Prostate gland (tissue), 2 donors: ENCODE results near the gene ZSWIM5. TPM values are rescaled to one million over a fixed set of nuclear protein-coding genes. Genes with fewer than 3 reads are reported as not detected.

Experiments
- DNase-seq: peaks from one replicate; pipeline ENCODE4 v3.0.0-alpha.2; 2019; ENCODE audit warnings: low spot score
- H3K27ac ChIP-seq, 2 donors: fragments of 200-600 bp; sonication (generic); 2 replicates each; pipeline ENCODE4 v1.5.1; 2017 to 2019
- H3K27me3 ChIP-seq: fragments of 200-600 bp; sonication (generic); replicated peaks from 2 replicates; pipeline ENCODE4 v1.5.1; 2019; ENCODE audit not compliant: insufficient read depth
- H3K36me3 ChIP-seq, 2 donors: fragments of 200-600 bp; sonication (generic); 1 replicate in 1 of 2; 2 replicates in 1 of 2; pipeline versions ENCODE4 v1.5.1 to v1.8.1; 2017 to 2019
- H3K4me1 ChIP-seq: fragments of 200-600 bp; sonication (generic); replicated peaks from 2 replicates; pipeline ENCODE4 v1.5.1; 2019
- H3K4me3 ChIP-seq, 2 donors: fragments of 200-600 bp; sonication (generic); 2 replicates each; pipeline ENCODE4 v1.5.1; 2017 to 2019
- H3K9me3 ChIP-seq: fragments of 200-600 bp; sonication (generic); 2 replicates; pipeline ENCODE4 v1.5.1; 2017
- CTCF ChIP-seq, 4 experiments: fragments of 200-600 bp in 2 of 4; fragments of 450-650 bp in 2 of 4; sonication (generic) in 2 of 4; IDR thresholded peaks; 1 replicate in 3 of 4; 2 replicates in 1 of 4; pipeline ENCODE4 v1.5.1; 2016 to 2019; ENCODE audit warnings: antibody characterized with exemption in 4 of 4, mild to moderate bottlenecking in 2 of 4, moderate library complexity in 2 of 4
- POLR2A ChIP-seq: fragments of 450-650 bp; IDR thresholded peaks from one replicate; pipeline ENCODE4 v1.6.1; 2016; ENCODE audit warnings: antibody characterized with exemption, mild to moderate bottlenecking
- POLR2AphosphoS5 ChIP-seq: sonication (generic); formaldehyde crosslinking; IDR thresholded peaks from one replicate; pipeline ENCODE4 v1.6.1; 2017; ENCODE audit warnings: antibody characterized with exemption
- WGBS: methylation state at CpG from one replicate; pipeline ENCODE4 v1.1.5; 2018; 5-methylcytosine and 5-hydroxymethylcytosine counted together
- intact Hi-C: fragments of 100-400 bp; cut with DNase I; formaldehyde crosslinking; loops from one replicate; pipeline ENCODE4 v1.14.2; 2022
- total RNA-seq, 2 donors: library from RNA; depleted of rRNA; stranded (reverse); fragments of >200 nt; gene quantifications; one replicate each; pipeline ENCODE4 v1.1.0, GENCODE V29; 2016

ZSWIM5 gene
- total RNA-seq, 2 donors from 2014 or later, result 7.2 to 18.6 TPM

- intact Hi-C loops, result no loop called here
- Histone ChIP-seq H3K27me3 (no peaks in the 10 kb centered on the region), H3K4me3 (no peak overlapping the region), H3K27ac (no peak overlapping the region), H3K4me1 (peaks cover 4% of the 10 kb centered on the region), H3K9me3 (no peaks in the 10 kb centered on the region), H3K36me3 (peaks cover 0 to 4% of the 10 kb centered on the region in 2 donors)
- TF ChIP-seq CTCF (IDR thresholded peaks at IDR 0.05), result no peak
- TF ChIP-seq POLR2A, result no peak
- TF ChIP-seq POLR2AphosphoS5, result no peak
- WGBS, result 70% methylated on average over 2 of the region's 2 CpGs
- DNase-seq, result no peak
Observed at GRCh38 chr1:45015683-45016082, 190.7 kb downstream of the ZSWIM5 start.

GRCh38 chr1:45014321-45015028 lies 191.9 kb downstream of the ZSWIM5 start:
- intact Hi-C loops, result loop anchor here (5.0 kb wide), 3 partner anchors 177 to 478 kb away; partner anchors contain the start of genes RPS8 and TESK2
- TF ChIP-seq POLR2A, result no peak
- peak; percentile 72 to 91 (median 86) for TF ChIP-seq CTCF (IDR thresholded peaks at IDR 0.05)
- peak; percentile 46 for TF ChIP-seq POLR2AphosphoS5
- DNase-seq, result peak; percentile 76
- Histone ChIP-seq H3K9me3 (no peaks in the 10 kb centered on the region), H3K27ac (no peak overlapping the region), H3K4me1 (peaks cover 13% of the 10 kb centered on the region), H3K27me3 (no peaks in the 10 kb centered on the region), H3K4me3 (no peak overlapping the region), H3K36me3 (peaks cover 0 to 4% of the 10 kb centered on the region in 2 donors)
- 39% methylated on average over 6 of the region's 6 CpGs for WGBS

- Histone ChIP-seq H3K27ac (no peak overlapping the region), H3K4me1 (peaks cover 16% of the 10 kb centered on the region), H3K36me3 (peaks cover 0 to 4% of the 10 kb centered on the region in 2 donors), H3K9me3 (no peaks in the 10 kb centered on the region), H3K4me3 (no peak overlapping the region), H3K27me3 (no peaks in the 10 kb centered on the region)
- DNase-seq, result no peak
- WGBS, result 79% methylated on average over 12 of the region's 12 CpGs
- intact Hi-C loops, result loop anchor here (2.0 to 5.0 kb wide), 4 partner anchors 176 to 479 kb away; partner anchors contain the start of genes RPS8 and TESK2
- TF ChIP-seq POLR2AphosphoS5 (no peak), CTCF (IDR thresholded peaks at IDR 0.05) (no peak)
Observed at GRCh38 chr1:45013551-45014209, 192.7 kb downstream of the ZSWIM5 start.

GRCh38 chr1:45012639-45013278 lies 193.6 kb downstream of the ZSWIM5 start:
- DNase-seq, result peak; percentile 77
- TF ChIP-seq CTCF (IDR thresholded peaks at IDR 0.05), result peak in 1 of 4 experiments; percentile 24
- no peak for TF ChIP-seq POLR2AphosphoS5
- Histone ChIP-seq H3K36me3 (peaks cover 3 to 9% of the 10 kb centered on the region in 2 donors), H3K4me1 (peaks cover 16% of the 10 kb centered on the region), H3K27me3 (no peaks in the 10 kb centered on the region), H3K4me3 (peak overlapping the region; percentile 41 to 74), H3K9me3 (no peaks in the 10 kb centered on the region), H3K27ac (peak overlapping the region; percentile 57 to 75)
- WGBS, result 4% methylated on average over 21 of the region's 21 CpGs
- intact Hi-C loops, result loop anchor here (2.0 to 5.0 kb wide), 4 partner anchors 175 to 480 kb away; partner anchors contain the start of genes RPS8 and TESK2
